Subcutaneous adipose tissue (tissue), 4 donors: ENCODE measurements around the gene SNAPIN. TPM values are rescaled to one million over a fixed set of nuclear protein-coding genes. Genes with fewer than 3 reads are reported as not detected.

Source experiments
- CTCF ChIP-seq: fragments of 450-650 bp; IDR thresholded peaks from one replicate; pipeline ENCODE4 v1.5.1; 2016; ENCODE audit warnings: low read depth, mild to moderate bottlenecking, control low read depth, antibody characterized with exemption, moderate library complexity
- total RNA-seq, 4 donors: library from RNA; depleted of rRNA; stranded (reverse); fragments of >200 nt; gene quantifications; one replicate each; pipeline ENCODE4 v1.1.0, GENCODE V29; 2016

Gene SNAPIN
- total RNA-seq, 4 donors from 2014 or later = 53.7 to 80.1 (median 65.9) TPM

- TF ChIP-seq CTCF = no peak
These were observed 25.2 kb upstream of the SNAPIN start for GRCh38 chr1:153633161-153633753.

DNA sequence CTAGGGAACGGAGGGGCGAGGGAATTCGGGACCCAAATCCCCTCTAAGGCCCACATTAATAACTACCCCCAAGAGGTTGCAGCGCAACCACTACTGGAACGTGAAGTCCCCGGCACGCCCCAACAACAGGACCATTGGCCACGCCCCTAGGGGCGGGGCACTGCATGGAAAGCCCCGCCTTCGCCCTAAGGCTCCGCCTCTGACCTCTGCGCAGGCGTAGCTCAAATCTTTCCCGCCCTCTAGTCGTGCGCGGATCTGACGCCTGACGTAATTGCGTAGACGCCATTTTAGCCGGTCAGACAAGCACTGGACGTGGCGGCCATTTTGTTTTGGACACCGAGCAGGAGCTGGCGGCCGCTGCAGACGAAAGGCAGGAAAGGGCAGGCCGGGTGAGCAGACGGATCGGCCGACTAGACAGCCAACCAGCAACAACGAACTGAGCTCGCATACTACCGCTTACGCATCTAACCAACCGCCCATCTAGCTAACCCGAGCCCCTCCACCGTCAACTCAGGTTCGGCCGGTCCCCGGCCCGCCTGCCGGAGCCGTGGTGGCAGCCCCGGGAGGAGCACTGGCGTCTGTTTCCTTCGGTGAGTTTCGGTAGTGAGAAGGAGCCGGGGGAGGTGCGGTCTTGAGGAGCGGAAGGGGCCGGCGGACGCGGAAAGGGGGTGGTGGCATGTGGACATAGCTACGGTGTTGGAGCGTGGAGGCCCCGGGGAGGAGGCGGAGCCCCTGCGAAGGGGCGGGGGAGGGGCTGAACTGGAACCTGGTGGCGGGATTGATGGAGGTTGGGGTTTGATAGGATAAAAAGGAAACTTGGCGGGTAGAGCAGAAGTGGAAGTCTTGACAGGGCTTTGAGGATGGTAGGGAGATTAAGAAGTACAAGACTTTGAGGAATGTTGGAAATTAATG, 24.5 kb upstream of the SNAPIN start, which contains the start of gene CHTOP:
TSS of gene CHTOP (plus strand) at position 313 of the 912 bp plus-strand sequence. CDS start 2,523 bp downstream, outside the sequence.
- no peak for TF ChIP-seq CTCF

GRCh38 chr1:153635872-153636271, 22.6 kb upstream of the SNAPIN start:
- no peak for TF ChIP-seq CTCF

- TF ChIP-seq CTCF = no peak
These were observed 22.2 kb upstream of the SNAPIN start for GRCh38 chr1:153636312-153636711.

- no peak for TF ChIP-seq CTCF
These were observed 20.2 kb upstream of the SNAPIN start for GRCh38 chr1:153638261-153638660.

- no peak for TF ChIP-seq CTCF
These were observed 19.2 kb upstream of the SNAPIN start for GRCh38 chr1:153639280-153639679.

DNA sequence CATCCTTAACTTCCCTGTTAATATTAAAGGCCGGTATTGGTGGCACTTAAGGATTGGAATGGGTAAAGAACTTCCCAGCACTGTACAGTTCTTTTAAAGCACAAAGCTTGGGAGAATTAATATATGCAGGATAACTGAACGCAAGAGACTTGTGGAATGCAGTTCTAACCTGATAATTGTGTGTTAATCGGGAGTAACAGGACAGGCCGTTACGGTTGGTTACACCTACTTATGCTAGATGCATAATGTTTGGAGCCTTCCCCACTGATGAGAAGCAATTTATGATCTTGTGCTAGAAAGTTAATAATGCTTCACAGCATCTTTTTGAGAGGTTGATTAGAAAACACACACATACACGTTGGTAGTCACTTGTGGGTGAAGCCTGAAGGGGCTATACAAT, 17.6 kb upstream of the SNAPIN start:
- TF ChIP-seq CTCF = no peak
